HG02970 (cell line): ENCODE results near the gene SLC25A29.

Experiments used
- ATAC-seq: cut with Tn5 transposase; IDR thresholded peaks from one replicate; pipeline ENCODE4 v1.9.1; 2021; ENCODE audit warnings: mild to moderate bottlenecking, moderate library complexity, moderate number of reproducible peaks; ENCODE audit not compliant: unreplicated experiment, low FRiP score

The SLC25A29 gene

DNA sequence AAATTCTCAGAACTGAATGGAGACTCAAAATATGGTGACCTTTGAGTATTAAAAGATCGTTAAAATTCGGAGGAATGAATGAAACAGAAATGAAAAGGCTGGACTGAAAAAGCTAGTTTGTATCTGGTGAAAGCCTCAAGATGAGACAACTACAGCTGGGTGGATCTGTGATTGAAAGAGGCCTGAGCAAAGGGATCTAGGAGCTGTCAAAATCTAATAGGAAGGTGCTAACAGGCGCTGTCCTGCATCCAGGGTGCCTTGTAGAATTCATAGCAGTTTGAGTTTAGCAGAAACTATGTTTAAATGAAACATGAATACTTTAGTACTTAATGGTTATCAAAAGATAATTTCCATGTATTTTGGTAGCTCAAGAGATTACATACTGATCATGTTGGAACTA lies 65.0 kb downstream of the SLC25A29 start:
- ATAC-seq: no peak
